ENCODE data around the gene LCN15. TPM values are rescaled to one million over a fixed set of nuclear protein-coding genes. Genes with fewer than 3 reads are reported as not detected.
"Not testable (repeated sequence)": the region's sequence is repeated elsewhere in the genome, so short reads cannot be mapped to it uniquely, and the experiment has no call there.

The LCN15 gene
- total and polyA plus RNA-seq, 8 donors = 0.06 to 0.18 (median 0.07) TPM; not detected in 3

DNA sequence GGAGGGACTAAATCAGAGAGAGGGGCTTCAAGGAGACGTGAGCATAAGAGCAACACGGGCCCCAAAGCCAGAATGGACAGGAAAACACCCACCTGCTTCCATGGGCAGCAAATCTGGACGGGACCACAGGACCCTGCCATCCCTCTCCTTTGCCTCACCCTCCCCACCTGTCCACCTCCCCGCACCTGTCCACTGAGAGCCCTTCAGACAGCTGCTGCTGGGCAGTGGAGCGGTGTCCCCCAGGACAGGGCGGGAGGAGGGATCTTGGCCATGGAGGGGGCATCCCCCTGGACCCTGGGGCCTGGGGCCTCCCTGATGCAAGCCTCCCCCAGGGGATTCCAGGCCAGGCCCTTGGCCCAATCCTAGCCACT lies 34.4 kb upstream of the LCN15 start:
- intact Hi-C loops (cut with DNase I) = no loop called here
- H3K27me3 ChIP-seq = peaks cover 26 to 72% of the 10 kb centered on the region in 2 donors

DNA sequence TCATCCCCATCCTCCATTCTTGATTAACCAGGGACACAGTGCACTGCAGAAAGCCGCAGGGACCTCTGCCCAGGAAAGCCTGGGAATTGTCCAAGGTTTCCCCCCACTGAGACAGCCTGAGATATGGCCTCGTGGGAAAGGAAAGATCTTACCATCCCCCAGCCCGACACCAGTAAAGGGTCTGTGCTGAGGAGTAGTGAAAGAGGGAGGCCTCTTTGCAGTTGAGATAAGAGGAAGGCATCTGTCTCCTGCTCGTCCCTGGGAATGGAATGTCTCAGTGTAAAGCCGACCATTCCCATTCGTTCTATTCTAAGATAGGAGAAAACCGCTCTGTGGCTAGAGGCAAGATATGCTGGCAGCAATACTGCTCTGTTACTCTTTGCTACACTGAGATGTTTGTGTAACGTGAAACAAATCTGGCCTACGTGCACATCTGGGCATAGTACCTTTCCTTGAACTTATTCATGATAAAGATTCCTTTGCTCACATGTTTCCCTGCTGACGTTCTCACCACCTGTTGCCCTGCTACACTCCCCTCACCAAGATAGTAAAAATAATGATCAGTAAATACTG lies 32.5 kb upstream of the LCN15 start:
- H3K9me3 ChIP-seq; H3K27ac ChIP-seq; ATAC-seq; DNase-seq; intact Hi-C loops (cut with DNase I); H3K4me3 ChIP-seq: not testable (repeated sequence)
- peaks cover 24 to 64% of the 10 kb centered on the region in 2 donors for H3K27me3 ChIP-seq
- H3K36me3 ChIP-seq = peaks cover 0 to 19% of the 10 kb centered on the region in 2 donors
- H3K4me1 ChIP-seq = peaks cover 23 to 61% of the 10 kb centered on the region in 2 donors

More for the DNA sequence above, 34.4 kb upstream of the LCN15 start:
- H3K9me3 ChIP-seq = no peaks in the 10 kb centered on the region
- no peak overlapping the region for H3K4me3 ChIP-seq
- TF ChIP-seq, protein P1, sequence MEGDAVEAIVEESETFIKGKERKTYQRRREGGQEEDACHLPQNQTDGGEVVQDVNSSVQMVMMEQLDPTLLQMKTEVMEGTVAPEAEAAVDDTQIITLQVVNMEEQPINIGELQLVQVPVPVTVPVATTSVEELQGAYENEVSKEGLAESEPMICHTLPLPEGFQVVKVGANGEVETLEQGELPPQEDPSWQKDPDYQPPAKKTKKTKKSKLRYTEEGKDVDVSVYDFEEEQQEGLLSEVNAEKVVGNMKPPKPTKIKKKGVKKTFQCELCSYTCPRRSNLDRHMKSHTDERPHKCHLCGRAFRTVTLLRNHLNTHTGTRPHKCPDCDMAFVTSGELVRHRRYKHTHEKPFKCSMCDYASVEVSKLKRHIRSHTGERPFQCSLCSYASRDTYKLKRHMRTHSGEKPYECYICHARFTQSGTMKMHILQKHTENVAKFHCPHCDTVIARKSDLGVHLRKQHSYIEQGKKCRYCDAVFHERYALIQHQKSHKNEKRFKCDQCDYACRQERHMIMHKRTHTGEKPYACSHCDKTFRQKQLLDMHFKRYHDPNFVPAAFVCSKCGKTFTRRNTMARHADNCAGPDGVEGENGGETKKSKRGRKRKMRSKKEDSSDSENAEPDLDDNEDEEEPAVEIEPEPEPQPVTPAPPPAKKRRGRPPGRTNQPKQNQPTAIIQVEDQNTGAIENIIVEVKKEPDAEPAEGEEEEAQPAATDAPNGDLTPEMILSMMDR (IDR thresholded peaks at IDR 0.05) = no peak
- no peak overlapping the region for H3K27ac ChIP-seq
- H3K36me3 ChIP-seq = peaks cover 0 to 5% of the 10 kb centered on the region in 2 donors
- H3K4me1 ChIP-seq = peaks cover 17 to 45% of the 10 kb centered on the region in 2 donors
- no peak for ATAC-seq
- DNase-seq = peak in 1 of 4 donors; percentile 54

DNA sequence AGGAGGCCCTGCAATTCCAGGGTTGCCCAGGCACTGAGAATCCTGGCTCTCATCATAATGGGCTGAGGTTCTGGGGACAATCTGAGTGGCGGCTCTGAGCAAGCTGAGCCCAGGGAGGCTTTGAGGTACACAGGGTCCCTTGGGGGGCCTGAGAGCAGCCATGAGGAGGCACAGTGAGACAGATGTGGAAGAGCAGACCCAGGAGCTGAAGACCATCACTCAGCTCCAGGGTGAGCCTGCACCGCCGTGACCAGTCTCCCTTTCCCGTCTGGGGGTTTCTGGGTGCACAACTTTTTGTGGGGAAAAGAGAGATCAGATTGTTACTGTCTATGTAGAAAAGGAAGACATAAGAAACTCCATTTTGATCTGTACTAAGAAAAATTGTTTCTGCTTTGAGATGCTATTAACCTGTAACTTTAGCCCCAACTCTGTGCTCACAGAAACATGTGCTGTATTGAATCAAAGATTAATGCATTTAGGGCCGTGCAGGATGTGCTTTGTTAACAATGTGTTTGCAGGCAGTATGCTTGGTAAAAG lies 32.0 kb upstream of the LCN15 start, which contains the start of gene CCDC183:
Gene CCDC183, plus strand, starts transcription at position 101 of the 537 bp plus-strand sequence. Its CDS starts 60 bp downstream, at position 161.
- peaks cover 25 to 62% of the 10 kb centered on the region in 2 donors for H3K4me1 ChIP-seq
- ATAC-seq (no peak), DNase-seq (peak in 1 of 4 donors; percentile 32)
- H3K4me3 ChIP-seq = no peak within 1 kb of the TSS
- TF ChIP-seq, protein P1 (IDR thresholded peaks at IDR 0.05) = no peak
- no peaks in the 10 kb centered on the region for H3K9me3 ChIP-seq
- peaks cover 0 to 19% of the 10 kb centered on the region in 2 donors for H3K36me3 ChIP-seq
- H3K27me3 ChIP-seq = peaks cover 19 to 58% of the 10 kb centered on the region in 2 donors
- intact Hi-C loops (cut with DNase I) = no loop called here
- no peak within 1 kb of the TSS for H3K27ac ChIP-seq

DNA sequence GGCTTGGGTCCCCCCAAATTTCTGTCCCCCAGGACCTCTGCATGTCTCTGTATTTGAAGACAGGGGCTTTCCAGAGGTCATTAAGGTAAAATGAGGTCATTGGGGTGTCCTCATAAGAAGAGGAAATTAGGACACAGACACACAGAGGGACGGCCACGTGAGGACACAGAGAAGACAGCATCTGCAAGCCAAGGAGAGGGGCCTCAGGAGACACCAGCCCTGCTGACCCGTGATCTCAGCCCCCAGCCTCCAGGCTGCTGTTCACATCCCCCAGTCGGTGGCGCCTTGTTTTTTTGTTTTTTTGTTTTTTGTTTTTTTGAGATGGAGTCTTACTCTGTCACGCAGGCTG lies 30.7 kb upstream of the LCN15 start:
- Histone ChIP-seq H3K27ac (no peak overlapping the region), H3K4me1 (peaks cover 17 to 57% of the 10 kb centered on the region in 2 donors), H3K36me3 (peaks cover 0 to 19% of the 10 kb centered on the region in 2 donors), H3K27me3 (peaks cover 13 to 45% of the 10 kb centered on the region in 2 donors), H3K4me3 (no peak overlapping the region), H3K9me3 (no peaks in the 10 kb centered on the region)
- ATAC-seq (no peak), DNase-seq (peak in 1 of 4 donors; percentile 13)
- intact Hi-C loops (cut with DNase I) = no loop called here
- TF ChIP-seq, protein P1 (IDR thresholded peaks at IDR 0.05) = no peak

DNA sequence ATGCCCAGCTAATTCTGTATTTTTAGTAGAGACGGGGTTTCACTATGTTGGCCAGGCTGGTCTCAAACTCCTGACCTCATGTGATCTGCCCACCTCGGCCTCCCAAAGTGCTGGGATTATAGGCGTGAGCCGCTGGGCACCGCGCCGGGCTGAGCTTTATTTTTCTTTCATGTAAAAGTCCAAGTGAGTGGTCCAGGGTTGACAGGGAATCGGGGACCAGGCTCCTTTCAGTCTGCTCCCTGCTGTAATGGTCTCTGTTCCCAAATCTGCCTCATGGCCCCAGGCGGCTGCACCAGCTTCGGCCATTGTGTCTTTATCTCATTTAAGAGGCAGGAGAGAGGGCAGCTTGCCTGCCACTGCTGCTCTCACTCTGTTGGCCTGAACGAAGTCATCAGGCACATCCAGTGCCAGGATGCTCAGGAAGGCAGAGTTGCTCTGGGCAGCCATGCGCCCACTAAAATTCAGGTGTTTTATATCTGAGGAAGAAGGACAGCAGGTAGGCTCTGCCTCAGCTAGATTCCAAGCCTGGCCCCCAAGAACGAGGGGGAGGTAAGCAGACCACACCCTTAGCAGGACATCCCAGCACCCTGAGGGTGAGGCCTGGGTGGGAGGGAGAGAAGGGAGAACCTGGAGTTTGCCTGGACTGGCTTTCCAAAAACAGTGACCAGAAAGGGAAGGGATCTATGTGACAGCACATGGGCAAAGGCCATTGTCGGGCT lies 30.1 kb upstream of the LCN15 start:
- H3K4me3 ChIP-seq = no peak overlapping the region
- H3K9me3 ChIP-seq = no peaks in the 10 kb centered on the region
- peak in 1 of 4 donors; percentile 39 for DNase-seq
- TF ChIP-seq, protein P1 (IDR thresholded peaks at IDR 0.05) = no peak
- peaks cover 16 to 53% of the 10 kb centered on the region in 2 donors for H3K4me1 ChIP-seq
- peaks cover 8 to 40% of the 10 kb centered on the region in 2 donors for H3K27me3 ChIP-seq
- ATAC-seq = no peak
- H3K36me3 ChIP-seq = peaks cover 0 to 19% of the 10 kb centered on the region in 2 donors
- H3K27ac ChIP-seq = no peak overlapping the region
- intact Hi-C loops (cut with DNase I) = no loop called here

Data from left lung (tissue), 10 donors.